OCI-LY7 (cell line): Measurements from ENCODE around the gene PLEKHA3. TPM values are rescaled to one million over a fixed set of nuclear protein-coding genes. Genes with fewer than 3 reads are reported as not detected.
"Not testable (repeated sequence)": the region's sequence is repeated elsewhere in the genome, so short reads cannot be mapped to it uniquely, and the experiment has no call there.

Source experiments
- BruUV-seq: library from RNA; stranded (reverse); fragments of 400-500 nt; replicated peaks from 2 replicates; lab custom pipeline; 2021; lab: Mats Ljungman, UMichigan
- CTCF ChIA-PET: fragments of 300-600 bp; sonication (Branson Sonifier 250); formaldehyde crosslinking; loops from one replicate; lab custom pipeline; 2022; ENCODE audit warnings: antibody characterized with exemption; ENCODE audit not compliant: unreplicated experiment; lab: Charles Lee
- POLR2A ChIA-PET: fragments of 300-600 bp; sonication (Branson Sonifier 250); formaldehyde crosslinking; loops from one replicate; lab custom pipeline; 2022; ENCODE audit warnings: antibody characterized with exemption; lab: Charles Lee
- DNase-seq: peaks from one replicate; pipeline ENCODE4 v3.0.0-alpha.2; 2015; ENCODE audit warnings: low spot score
- H2AFZ ChIP-seq: fragments of 200-600 bp; sonication (generic), shearing (Covaris generic); 2 replicates; pipeline ENCODE4 v1.6.1; 2014; ENCODE audit warnings: mild to moderate bottlenecking, antibody characterized with exemption, low read length, moderate library complexity
- H3K27ac ChIP-seq: fragments of 200-600 bp; sonication (generic); 2 replicates; pipeline ENCODE4 v1.5.1; 2014; ENCODE audit warnings: mixed run types, low read depth, mild to moderate bottlenecking, moderate library complexity, low read length, inconsistent platforms; ENCODE audit not compliant: poor library complexity, severe bottlenecking
- H3K36me3 ChIP-seq: fragments of 200-600 bp; sonication (generic); 2 replicates; pipeline ENCODE4 v1.6.1; 2014; ENCODE audit warnings: mild to moderate bottlenecking, antibody characterized with exemption, low read length, moderate library complexity, mixed read lengths; ENCODE audit not compliant: insufficient read depth
- H3K4me1 ChIP-seq: fragments of 200-600 bp; sonication (generic); 2 replicates; pipeline ENCODE4 v1.5.1; 2014; ENCODE audit warnings: mild to moderate bottlenecking, low read length; ENCODE audit not compliant: insufficient read depth, poor library complexity, severe bottlenecking
- H3K4me2 ChIP-seq: fragments of 200-600 bp; sonication (generic); 2 replicates; pipeline ENCODE4 v1.6.1; 2014; ENCODE audit warnings: mild to moderate bottlenecking, low read length
- H3K4me3 ChIP-seq: fragments of 200-600 bp; sonication (generic); 2 replicates; pipeline ENCODE4 v1.5.1; 2014; ENCODE audit warnings: mild to moderate bottlenecking, low read depth, low read length; ENCODE audit not compliant: poor library complexity, severe bottlenecking
- H3K79me2 ChIP-seq: fragments of 200-600 bp; sonication (generic); 2 replicates; pipeline ENCODE4 v1.6.1; 2016; ENCODE audit warnings: low read depth, mild to moderate bottlenecking, low read length, moderate library complexity, mixed read lengths; ENCODE audit not compliant: insufficient read depth
- H3K9me2 ChIP-seq: fragments of 200-600 bp; sonication (generic); 2 replicates; pipeline ENCODE4 v1.6.1; 2016; ENCODE audit warnings: mild to moderate bottlenecking, low read length, mixed read lengths; ENCODE audit not compliant: insufficient read depth
- H3K9me3 ChIP-seq: fragments of 200-600 bp; sonication (generic); 2 replicates; pipeline ENCODE4 v1.6.1; 2014; ENCODE audit warnings: mild to moderate bottlenecking, mixed run types, low read length, mixed read lengths
- H4K20me1 ChIP-seq: fragments of 200-600 bp; sonication (generic); 2 replicates; pipeline ENCODE4 v1.6.1; 2014; ENCODE audit warnings: mild to moderate bottlenecking, antibody characterized with exemption, low read length, moderate library complexity, mixed read lengths; ENCODE audit not compliant: insufficient read depth
- EZH2phosphoT487 ChIP-seq: fragments of 200-600 bp; sonication (generic); IDR thresholded peaks from 2 replicates; pipeline ENCODE4 v1.6.1; 2018; ENCODE audit warnings: low read depth, borderline replicate concordance, mild to moderate bottlenecking, mixed run types, antibody characterized with exemption, low read length, moderate library complexity, mixed read lengths
- intact Hi-C: fragments of 100-400 bp; cut with micrococcal nuclease; formaldehyde crosslinking; loops from one replicate; pipeline ENCODE4 v1.10.0; 2022; ENCODE audit not compliant: unreplicated experiment
- total RNA-seq, 2 experiments: library from RNA; depleted of rRNA in 1 of 2; stranded (reverse); fragments of >200 nt in 1 of 2; shearing (Covaris generic) in 1 of 2; gene quantifications; 2 replicates each; pipeline ENCODE4 v1.2.3, GENCODE V29; 2014 to 2022
- TF ChIP-seq, protein P1 (sequence below): fragments of 200-600 bp; sonication (generic); conservative IDR thresholded peaks from 2 replicates; pipeline ENCODE4 v1.5.1; 2014; ENCODE audit warnings: mild to moderate bottlenecking, antibody characterized with exemption, low read length, moderate library complexity, mixed read lengths

Gene PLEKHA3
- total RNA-seq, 2 experiments from 2014 or later = 3.6 to 19.2 TPM

DNA sequence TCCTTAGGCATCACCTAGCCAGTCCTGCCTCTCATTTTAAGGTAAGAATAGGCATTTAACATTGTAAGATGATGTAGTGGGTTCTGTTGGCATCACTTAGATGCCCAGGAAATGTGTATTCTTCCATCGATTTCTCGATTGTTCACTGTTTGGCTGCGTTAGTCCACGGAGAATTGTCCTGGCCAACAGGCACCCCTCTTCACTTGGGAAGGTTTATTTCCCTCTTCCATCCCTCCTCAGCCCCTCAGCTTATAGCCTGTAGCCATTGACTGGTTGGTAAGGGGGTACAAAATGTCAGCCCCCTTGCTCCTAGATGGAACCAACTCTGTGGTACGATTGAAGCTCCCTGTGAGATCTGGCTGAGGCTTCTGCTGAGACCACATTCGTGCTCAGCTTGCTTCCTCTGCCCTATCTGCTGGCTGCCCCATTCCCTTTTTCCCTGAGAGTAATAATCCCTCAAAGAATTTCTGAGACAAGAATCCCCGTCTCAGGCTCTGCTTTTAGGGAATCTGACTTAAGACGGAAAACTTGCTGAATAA, 43.4 kb downstream of the PLEKHA3 start:
- Histone ChIP-seq H3K4me2 (peak overlapping the region; percentile 74), H3K36me3 (no peaks in the 10 kb centered on the region), H2AFZ (peak overlapping the region; percentile 44; the same call in 1 of the 2 replicates), H3K79me2 (peaks cover 9% of the 10 kb centered on the region; the same call in 1 of the 2 replicates), H3K4me3 (peak overlapping the region; percentile 73), H3K9me3 (no peaks in the 10 kb centered on the region), H3K9me2 (no peaks in the 10 kb centered on the region), H4K20me1 (no peaks in the 10 kb centered on the region), H3K27ac (no peak overlapping the region), H3K4me1 (no peaks in the 10 kb centered on the region)
- DNase-seq = no peak
- POLR2A ChIA-PET = interaction anchor here (1.5 to 1.7 kb wide), 2 partner anchors 9 to 34 kb away, joined by 3 to 4 read pairs; no protein-coding TSS in a partner anchor
- BruUV-seq = TSS peak; percentile 56
- TF ChIP-seq EZH2phosphoT487 = no peak
- TF ChIP-seq, protein P1, sequence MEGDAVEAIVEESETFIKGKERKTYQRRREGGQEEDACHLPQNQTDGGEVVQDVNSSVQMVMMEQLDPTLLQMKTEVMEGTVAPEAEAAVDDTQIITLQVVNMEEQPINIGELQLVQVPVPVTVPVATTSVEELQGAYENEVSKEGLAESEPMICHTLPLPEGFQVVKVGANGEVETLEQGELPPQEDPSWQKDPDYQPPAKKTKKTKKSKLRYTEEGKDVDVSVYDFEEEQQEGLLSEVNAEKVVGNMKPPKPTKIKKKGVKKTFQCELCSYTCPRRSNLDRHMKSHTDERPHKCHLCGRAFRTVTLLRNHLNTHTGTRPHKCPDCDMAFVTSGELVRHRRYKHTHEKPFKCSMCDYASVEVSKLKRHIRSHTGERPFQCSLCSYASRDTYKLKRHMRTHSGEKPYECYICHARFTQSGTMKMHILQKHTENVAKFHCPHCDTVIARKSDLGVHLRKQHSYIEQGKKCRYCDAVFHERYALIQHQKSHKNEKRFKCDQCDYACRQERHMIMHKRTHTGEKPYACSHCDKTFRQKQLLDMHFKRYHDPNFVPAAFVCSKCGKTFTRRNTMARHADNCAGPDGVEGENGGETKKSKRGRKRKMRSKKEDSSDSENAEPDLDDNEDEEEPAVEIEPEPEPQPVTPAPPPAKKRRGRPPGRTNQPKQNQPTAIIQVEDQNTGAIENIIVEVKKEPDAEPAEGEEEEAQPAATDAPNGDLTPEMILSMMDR = no peak
- CTCF ChIA-PET = no interaction called here
- intact Hi-C loops = loop anchor here (1.0 kb wide), 1 partner anchor 44 kb away; no protein-coding TSS in a partner anchor

DNA sequence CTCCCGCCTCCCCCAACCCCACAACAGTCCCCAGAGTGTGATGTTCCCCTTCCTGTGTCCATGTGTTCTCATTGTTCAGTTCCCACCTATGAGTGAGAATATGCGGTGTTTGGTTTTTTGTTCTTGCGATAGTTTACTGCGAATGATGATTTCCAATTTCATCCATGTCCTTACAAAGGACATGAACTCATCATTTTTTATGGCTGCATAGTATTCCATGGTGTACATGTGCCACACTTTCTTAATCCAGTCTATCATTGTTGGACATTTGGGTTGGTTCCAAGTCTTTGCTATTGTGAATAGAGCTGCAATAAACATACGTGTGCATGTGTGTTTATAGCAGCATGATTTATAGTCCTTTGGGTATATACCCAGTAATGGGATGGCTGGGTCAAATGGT, 44.8 kb downstream of the PLEKHA3 start:
- H3K4me2 ChIP-seq, H3K79me2 ChIP-seq, H3K9me3 ChIP-seq, H3K36me3 ChIP-seq, H3K9me2 ChIP-seq, DNase-seq, BruUV-seq, H3K27ac ChIP-seq, H3K4me1 ChIP-seq, intact Hi-C loops, H2AFZ ChIP-seq, H3K4me3 ChIP-seq, H4K20me1 ChIP-seq: not testable (repeated sequence)
- POLR2A ChIA-PET = interaction anchor here (1.7 kb wide), 1 partner anchor 36 kb away, joined by 3 read pairs; no protein-coding TSS in a partner anchor
- CTCF ChIA-PET = interaction anchor here (0.5 kb wide), 1 partner anchor 22 kb away, joined by 3 read pairs; no protein-coding TSS in a partner anchor

DNA sequence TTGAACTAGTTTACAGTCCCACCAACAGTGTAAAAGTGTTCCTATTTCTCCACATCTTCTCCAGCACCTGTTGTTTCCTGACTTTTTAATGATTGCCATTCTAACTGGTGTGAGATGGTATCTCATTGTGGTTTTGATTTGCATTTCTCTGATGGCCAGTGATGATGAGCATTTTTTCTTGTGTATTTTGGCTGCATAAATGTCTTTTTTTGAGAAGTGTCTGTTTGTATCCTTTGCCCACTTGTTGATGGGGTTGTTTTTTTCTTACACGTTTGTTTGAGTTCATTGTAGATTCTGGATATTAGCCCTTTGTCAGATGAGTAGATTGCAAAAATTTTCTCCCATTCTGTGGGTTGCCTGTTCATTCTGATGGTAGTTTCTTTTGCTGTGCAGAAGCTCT, 45.2 kb downstream of the PLEKHA3 start:
- H3K4me3 ChIP-seq, H3K9me2 ChIP-seq, H3K4me1 ChIP-seq, H4K20me1 ChIP-seq, DNase-seq, H3K79me2 ChIP-seq, H3K9me3 ChIP-seq, H3K4me2 ChIP-seq, H2AFZ ChIP-seq, POLR2A ChIA-PET, BruUV-seq, intact Hi-C loops, H3K27ac ChIP-seq, H3K36me3 ChIP-seq: not testable (repeated sequence)
- CTCF ChIA-PET = interaction anchor here (0.5 kb wide), 1 partner anchor 23 kb away, joined by 3 read pairs; no protein-coding TSS in a partner anchor
